ENCODE measurements around the gene TMEM259. TPM values are rescaled to one million over a fixed set of nuclear protein-coding genes. Genes with fewer than 3 reads are reported as not detected.

Gene TMEM259
- total RNA-seq, 1 experiment from 2014 or later = 171 TPM

- H3K36me3 Mint-ChIP-seq (ENCODE audit: insufficient read depth in 1 of 3, low read depth in 3 of 3) = peaks cover 6 to 27% (median 11%) of the 10 kb centered on the region in 3 experiments; a peak in 6 of 7 replicates
- Histone ChIP-seq H3K27ac (ENCODE audit: insufficient read length, low read depth, low read length) (no peak overlapping the region), H3K18ac (ENCODE audit: insufficient read length, low read depth, low read length) (no peak overlapping the region), H4K20me1 (ENCODE audit: control insufficient read depth, insufficient read depth, insufficient read length) (no peaks in the 10 kb centered on the region), H2BK5ac (ENCODE audit: insufficient read length, low read length) (no peak overlapping the region), H3K79me2 (ENCODE audit: insufficient read depth, low read length) (no peaks in the 10 kb centered on the region), H3K23me2 (ENCODE audit: insufficient read length, low read depth, low read length, poor library complexity, severe bottlenecking) (peaks cover 9% of the 10 kb centered on the region), H3K27me3 (ENCODE audit: insufficient read depth, low read length) (no peaks in the 10 kb centered on the region), H3K9me3 (ENCODE audit: control insufficient read depth, low read depth, low read length) (no peaks in the 10 kb centered on the region), H2AK5ac (ENCODE audit: insufficient read length, low read length) (no peak overlapping the region), H3K79me1 (ENCODE audit: insufficient read depth, low read depth, low read length, poor library complexity, severe bottlenecking) (no peaks in the 10 kb centered on the region), H3K23ac (ENCODE audit: insufficient read length, low read depth, low read length) (no peak overlapping the region), H3K4ac (ENCODE audit: low read depth, low read length) (no peak overlapping the region), H4K5ac (ENCODE audit: insufficient read length, low read depth, low read length) (no peak overlapping the region), H2BK12ac (ENCODE audit: insufficient read length, low read depth, low read length) (no peak overlapping the region), H3T11ph (ENCODE audit: low read length) (no peak overlapping the region), H3K4me1 (ENCODE audit: insufficient read depth, low read length) (no peaks in the 10 kb centered on the region; the same call in 1 of the 2 replicates), H3K14ac (ENCODE audit: insufficient read depth, low read length) (no peak overlapping the region), H4K8ac (replicated peaks; ENCODE audit: insufficient read length, low read depth, low read length) (no peak overlapping the region), H3K9ac (ENCODE audit: extremely low read depth, insufficient read length, low read length) (no peak overlapping the region), H2AFZ (ENCODE audit: low read length) (no peak overlapping the region), H4K91ac (ENCODE audit: insufficient read length, low read depth, low read length) (no peak overlapping the region), H3K4me2 (ENCODE audit: insufficient read depth, insufficient read length, low read length) (no peak overlapping the region), H2BK120ac (ENCODE audit: low read depth, low read length, poor library complexity, severe bottlenecking) (no peak overlapping the region), H2BK15ac (ENCODE audit: low read depth, low read length) (no peak overlapping the region), H2BK20ac (ENCODE audit: low read depth, low read length, poor library complexity, severe bottlenecking) (no peak overlapping the region), H3K56ac (ENCODE audit: insufficient read length, low read depth, low read length) (no peak overlapping the region)
- no CpG with 5 or more reads among the region's 23 CpGs for WGBS (ENCODE audit: extremely low coverage, insufficient read length, low lambda C conversion rate)
- H3K27ac Mint-ChIP-seq = no peak overlapping the region
- peaks cover 2% of the 10 kb centered on the region; the same call in 1 of the 2 replicates for H3K27me3 Mint-ChIP-seq (ENCODE audit: low read depth)
- H3K4me3 Mint-ChIP-seq = no peak overlapping the region; a peak in 1 of 5 replicates
- TF ChIP-seq, protein P1, sequence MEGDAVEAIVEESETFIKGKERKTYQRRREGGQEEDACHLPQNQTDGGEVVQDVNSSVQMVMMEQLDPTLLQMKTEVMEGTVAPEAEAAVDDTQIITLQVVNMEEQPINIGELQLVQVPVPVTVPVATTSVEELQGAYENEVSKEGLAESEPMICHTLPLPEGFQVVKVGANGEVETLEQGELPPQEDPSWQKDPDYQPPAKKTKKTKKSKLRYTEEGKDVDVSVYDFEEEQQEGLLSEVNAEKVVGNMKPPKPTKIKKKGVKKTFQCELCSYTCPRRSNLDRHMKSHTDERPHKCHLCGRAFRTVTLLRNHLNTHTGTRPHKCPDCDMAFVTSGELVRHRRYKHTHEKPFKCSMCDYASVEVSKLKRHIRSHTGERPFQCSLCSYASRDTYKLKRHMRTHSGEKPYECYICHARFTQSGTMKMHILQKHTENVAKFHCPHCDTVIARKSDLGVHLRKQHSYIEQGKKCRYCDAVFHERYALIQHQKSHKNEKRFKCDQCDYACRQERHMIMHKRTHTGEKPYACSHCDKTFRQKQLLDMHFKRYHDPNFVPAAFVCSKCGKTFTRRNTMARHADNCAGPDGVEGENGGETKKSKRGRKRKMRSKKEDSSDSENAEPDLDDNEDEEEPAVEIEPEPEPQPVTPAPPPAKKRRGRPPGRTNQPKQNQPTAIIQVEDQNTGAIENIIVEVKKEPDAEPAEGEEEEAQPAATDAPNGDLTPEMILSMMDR (conservative IDR thresholded peaks at IDR 0.05) = no peak
- no peaks in the 10 kb centered on the region for H3K9me3 Mint-ChIP-seq
- peaks cover 13 to 26% of the 10 kb centered on the region in 2 experiments for H3K4me1 Mint-ChIP-seq
- peak; percentile 26 for DNase-seq
Measured at GRCh38 chr19:1042689-1043511, 22.0 kb upstream of the TMEM259 start.

Measured in H9 (cell line).